ENCODE measurements around the gene MAT1A. TPM values are rescaled to one million over a fixed set of nuclear protein-coding genes. Genes with fewer than 3 reads are reported as not detected.
A peak's percentile ranks its signal among the peaks of the same experiment; 100 is the strongest.

MAT1A gene
- total RNA-seq, 1 experiment from 2014 or later: 2.3 TPM

- no peaks in the 10 kb centered on the region; the same call in 1 of the 2 replicates for H3K27me3 Mint-ChIP-seq (ENCODE audit: low read depth)
- DNase-seq (ENCODE audit: low spot score) (no peak), ATAC-seq (no peak)
- TF ChIP-seq GABPB1 (CRISPR knock-in tag; IDR thresholded peaks at IDR 0.05) (peak; percentile 99), ATF1 (CRISPR knock-in tag; IDR thresholded peaks at IDR 0.05) (no peak)
- CTCF ChIA-PET: interaction anchor here (0.6 to 1.9 kb wide), 2 partner anchors 14 to 21 kb away, joined by 3 to 9 read pairs; no protein-coding TSS in a partner anchor
- no peaks in the 10 kb centered on the region for H3K9me3 Mint-ChIP-seq
- POLR2A ChIA-PET: no interaction called here
- H3K4me1 Mint-ChIP-seq: peaks cover 14% of the 10 kb centered on the region
- no peaks in the 10 kb centered on the region for H3K36me3 Mint-ChIP-seq
- no peak overlapping the region for H3K27ac Mint-ChIP-seq
- H3K4me3 Mint-ChIP-seq: no peak overlapping the region
Measured at GRCh38 chr10:80281784-80282765, 7.4 kb downstream of the MAT1A start.

GRCh38 chr10:80281292-80281691 lies 8.2 kb downstream of the MAT1A start:
- DNase-seq (ENCODE audit: low spot score): no peak
- H3K9me3 Mint-ChIP-seq: no peaks in the 10 kb centered on the region
- no peaks in the 10 kb centered on the region for H3K36me3 Mint-ChIP-seq
- CTCF ChIA-PET: interaction anchor here (1.9 kb wide), 1 partner anchor 20 kb away, joined by 9 read pairs; no protein-coding TSS in a partner anchor
- TF ChIP-seq EMX1 (CRISPR knock-in tag; IDR thresholded peaks at IDR 0.05): no peak
- no peak for TF ChIP-seq FOXK1 (CRISPR knock-in tag; IDR thresholded peaks at IDR 0.05)
- TF ChIP-seq TCF7 (CRISPR knock-in tag; IDR thresholded peaks at IDR 0.05; ENCODE audit: low read depth): no peak
- no peak for TF ChIP-seq JUN (CRISPR knock-in tag; IDR thresholded peaks at IDR 0.05)
- TF ChIP-seq TEAD4 (CRISPR knock-in tag; IDR thresholded peaks at IDR 0.05): no peak
- TF ChIP-seq JAZF1 (CRISPR knock-in tag; IDR thresholded peaks at IDR 0.05): no peak
- TF ChIP-seq FOXP4 (CRISPR knock-in tag; IDR thresholded peaks at IDR 0.05): no peak
- TF ChIP-seq ZNF317 (CRISPR knock-in tag; IDR thresholded peaks at IDR 0.05; ENCODE audit: borderline replicate concordance, low read depth): no peak
- no peak for TF ChIP-seq ESRRA (CRISPR knock-in tag; IDR thresholded peaks at IDR 0.05; ENCODE audit: borderline replicate concordance)
- no peak for TF ChIP-seq CDX4 (CRISPR knock-in tag; IDR thresholded peaks at IDR 0.05; ENCODE audit: borderline replicate concordance)
- TF ChIP-seq PREB (CRISPR knock-in tag; IDR thresholded peaks at IDR 0.05; ENCODE audit: borderline replicate concordance): no peak
- TF ChIP-seq AR (CRISPR knock-in tag; IDR thresholded peaks at IDR 0.05): no peak
- TF ChIP-seq ZMAT4 (CRISPR knock-in tag; IDR thresholded peaks at IDR 0.05): no peak
- no peak for TF ChIP-seq ZNF423 (CRISPR knock-in tag; IDR thresholded peaks at IDR 0.05)
- no peak for TF ChIP-seq E2F1 (CRISPR knock-in tag; IDR thresholded peaks at IDR 0.05)
- TF ChIP-seq HMGA2 (CRISPR knock-in tag; IDR thresholded peaks at IDR 0.05): no peak
- no peak for TF ChIP-seq CTCF (IDR thresholded peaks at IDR 0.05)
- TF ChIP-seq ZNF281 (CRISPR knock-in tag; IDR thresholded peaks at IDR 0.05): no peak
- no peak overlapping the region for H3K27ac Mint-ChIP-seq
- no peaks in the 10 kb centered on the region; the same call in 1 of the 2 replicates for H3K27me3 Mint-ChIP-seq (ENCODE audit: low read depth)
- no peak overlapping the region for H3K4me3 Mint-ChIP-seq
- peaks cover 14% of the 10 kb centered on the region for H3K4me1 Mint-ChIP-seq
- ATAC-seq: no peak
- POLR2A ChIA-PET: interaction anchor here (0.5 kb wide), 1 partner anchor 16 kb away, joined by 3 read pairs; no protein-coding TSS in a partner anchor

Measured in WTC11 (cell line).